GM12872 (cell line): Measurements from ENCODE around the gene LEMD2.

Source experiments
- TF ChIP-seq, protein P1 (sequence below): IDR thresholded peaks from 3 replicates; pipeline ENCODE4 v1.5.1; 2011; ENCODE audit warnings: low read depth, mild to moderate bottlenecking, low read length, moderate library complexity; ENCODE audit not compliant: insufficient read depth

The LEMD2 gene

GRCh38 chr6:33735216-33735615 is 53.7 kb downstream of the LEMD2 start:
- TF ChIP-seq, protein P1, sequence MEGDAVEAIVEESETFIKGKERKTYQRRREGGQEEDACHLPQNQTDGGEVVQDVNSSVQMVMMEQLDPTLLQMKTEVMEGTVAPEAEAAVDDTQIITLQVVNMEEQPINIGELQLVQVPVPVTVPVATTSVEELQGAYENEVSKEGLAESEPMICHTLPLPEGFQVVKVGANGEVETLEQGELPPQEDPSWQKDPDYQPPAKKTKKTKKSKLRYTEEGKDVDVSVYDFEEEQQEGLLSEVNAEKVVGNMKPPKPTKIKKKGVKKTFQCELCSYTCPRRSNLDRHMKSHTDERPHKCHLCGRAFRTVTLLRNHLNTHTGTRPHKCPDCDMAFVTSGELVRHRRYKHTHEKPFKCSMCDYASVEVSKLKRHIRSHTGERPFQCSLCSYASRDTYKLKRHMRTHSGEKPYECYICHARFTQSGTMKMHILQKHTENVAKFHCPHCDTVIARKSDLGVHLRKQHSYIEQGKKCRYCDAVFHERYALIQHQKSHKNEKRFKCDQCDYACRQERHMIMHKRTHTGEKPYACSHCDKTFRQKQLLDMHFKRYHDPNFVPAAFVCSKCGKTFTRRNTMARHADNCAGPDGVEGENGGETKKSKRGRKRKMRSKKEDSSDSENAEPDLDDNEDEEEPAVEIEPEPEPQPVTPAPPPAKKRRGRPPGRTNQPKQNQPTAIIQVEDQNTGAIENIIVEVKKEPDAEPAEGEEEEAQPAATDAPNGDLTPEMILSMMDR = no peak

- TF ChIP-seq, protein P1 = no peak
Measured at GRCh38 chr6:33733709-33734007, 55.3 kb downstream of the LEMD2 start.

DNA sequence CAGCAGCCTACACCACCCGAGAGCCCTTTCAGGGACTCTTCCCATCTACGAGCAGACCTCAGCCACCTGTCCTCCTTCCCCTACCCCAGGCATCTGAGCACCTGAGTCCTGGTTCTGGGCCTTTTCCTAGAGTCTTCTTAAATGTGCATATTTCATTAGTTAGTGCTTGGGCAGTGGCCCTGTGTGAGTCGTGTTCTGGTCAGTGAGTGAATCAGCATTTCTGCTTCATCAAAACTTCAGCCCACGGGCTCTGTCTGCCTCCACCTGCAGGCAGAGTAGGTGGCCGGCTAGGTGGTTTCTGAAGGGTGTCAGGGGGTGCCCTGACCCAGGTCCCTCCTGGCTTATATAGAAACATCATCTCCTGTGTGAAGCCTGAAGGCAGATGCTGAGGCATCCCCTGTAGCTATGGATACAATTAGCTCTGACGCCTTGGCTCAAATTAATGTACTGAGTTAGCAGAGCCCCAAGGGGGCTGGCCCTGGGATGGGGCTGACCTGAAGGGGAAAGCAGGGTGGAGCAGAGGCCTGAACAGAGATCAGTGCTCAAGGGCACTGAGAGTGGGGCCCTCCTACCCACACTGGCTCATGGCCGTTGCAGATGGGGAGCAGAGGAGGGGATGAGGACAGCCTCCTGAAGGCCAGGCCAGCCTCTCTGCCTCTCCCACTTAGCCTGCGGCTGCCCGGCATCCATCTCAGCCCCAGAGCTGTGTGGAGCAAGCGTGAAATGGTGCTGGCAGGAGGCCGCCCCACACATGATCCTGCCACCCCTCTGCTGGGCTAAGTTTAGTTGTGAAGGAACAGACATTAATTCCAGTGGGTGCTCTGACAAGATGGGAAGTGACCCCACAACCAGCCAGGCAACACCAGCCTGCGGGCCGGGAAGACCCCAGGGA is 55.9 kb downstream of the LEMD2 start:
- TF ChIP-seq, protein P1 = no peak

- TF ChIP-seq, protein P1 = no peak
Measured at GRCh38 chr6:33732385-33732784, 56.5 kb downstream of the LEMD2 start.

DNA sequence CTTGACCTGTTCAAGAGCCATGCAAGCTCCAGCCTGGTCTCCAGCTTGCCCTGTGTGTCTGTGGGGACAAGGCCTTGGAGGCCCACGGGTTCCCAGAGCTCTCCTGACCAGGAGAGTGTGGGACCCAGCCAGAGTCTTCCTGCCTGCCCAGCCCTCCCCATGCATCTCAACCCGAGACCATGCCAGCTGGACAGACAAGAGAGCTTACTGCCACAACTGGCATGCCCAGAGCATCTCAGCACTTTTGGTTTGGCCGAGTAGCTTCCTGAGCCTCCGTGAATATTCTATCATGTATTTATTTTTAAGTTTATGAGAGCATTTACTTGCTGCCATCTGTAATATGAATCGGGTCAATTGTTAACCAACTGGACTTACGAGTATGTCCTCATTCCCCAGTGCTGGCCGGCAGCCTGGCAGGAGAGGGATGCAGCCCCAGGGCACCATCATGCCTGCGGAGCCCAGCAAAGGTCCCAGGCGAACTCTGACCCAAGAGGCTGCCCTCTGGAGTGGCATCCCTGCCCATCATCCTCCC is 57.1 kb downstream of the LEMD2 start:
- TF ChIP-seq, protein P1 = no peak

- TF ChIP-seq, protein P1 = no peak
Measured at GRCh38 chr6:33731035-33731434, 57.9 kb downstream of the LEMD2 start.

GRCh38 chr6:33730611-33731010 is 58.3 kb downstream of the LEMD2 start:
- TF ChIP-seq, protein P1 = no peak
